CD4-positive, alpha-beta memory T cell (primary cell): ENCODE measurements around the gene PFKFB3. TPM values are rescaled to one million over a fixed set of nuclear protein-coding genes. Genes with fewer than 3 reads are reported as not detected.

Source experiments
- CTCF ChIA-PET: fragments of 350-600 bp; sonication (Branson Sonifier 250); formaldehyde crosslinking; loops from one replicate; lab custom pipeline; 2021; ENCODE audit warnings: inconsistent platforms; ENCODE audit not compliant: partially characterized antibody; lab: Charles Lee
- POLR2A ChIA-PET: fragments of 350-600 bp; sonication (Branson Sonifier 250); formaldehyde crosslinking; loops from one replicate; lab custom pipeline; 2021; ENCODE audit not compliant: partially characterized antibody; lab: Charles Lee
- DNase-seq, 5 donors: peaks; one replicate each; pipeline versions ENCODE4 v3.0.0 to v3.0.0-alpha.2; 2020 to 2022; ENCODE audit warnings: mixed read lengths in 1 of 5
- H3K27ac ChIP-seq: one replicate; pipeline ENCODE4 v1.7.0; 2013; ENCODE audit warnings: low read depth, low read length
- H3K27me3 ChIP-seq: 2 replicates; pipeline ENCODE4 v1.7.0; 2013; ENCODE audit warnings: mild to moderate bottlenecking, low read length, moderate library complexity; ENCODE audit not compliant: insufficient read depth
- H3K36me3 ChIP-seq: 2 replicates; pipeline ENCODE4 v1.7.0; 2013; ENCODE audit warnings: mild to moderate bottlenecking, low read length, moderate library complexity; ENCODE audit not compliant: insufficient read depth
- H3K4me1 ChIP-seq: 2 replicates; pipeline ENCODE4 v1.7.0; 2013; ENCODE audit warnings: mild to moderate bottlenecking, low read length, moderate library complexity; ENCODE audit not compliant: insufficient read depth
- H3K4me3 ChIP-seq, 2 donors: one replicate each; pipeline ENCODE4 v1.7.0; 2013; ENCODE audit warnings: low read length in 2 of 2, mild to moderate bottlenecking in 1 of 2
- H3K9me3 ChIP-seq, 2 donors: one replicate each; pipeline ENCODE4 v1.7.0; 2013; ENCODE audit warnings: low read length in 2 of 2, control low read depth in 1 of 2; ENCODE audit not compliant: control insufficient read depth in 1 of 2
- H3K27ac Mint-ChIP-seq, 7 donors: one replicate each; pipeline ENCODE4 v1.8.0; 2020 to 2021; ENCODE audit warnings: mixed read lengths in 7 of 7, mild to moderate bottlenecking in 6 of 7, inconsistent platforms in 3 of 7, moderate library complexity in 3 of 7
- H3K27me3 Mint-ChIP-seq, 2 donors: one replicate each; pipeline ENCODE4 v1.8.0; 2020 to 2021; ENCODE audit warnings: mixed read lengths in 2 of 2
- H3K36me3 Mint-ChIP-seq, 2 donors: one replicate each; pipeline ENCODE4 v1.8.0; 2020 to 2021; ENCODE audit warnings: mixed read lengths in 2 of 2, inconsistent platforms in 1 of 2, mild to moderate bottlenecking in 1 of 2
- H3K4me1 Mint-ChIP-seq, 4 donors: one replicate each; pipeline ENCODE4 v1.8.0; 2020 to 2021; ENCODE audit warnings: mixed read lengths in 4 of 4, mild to moderate bottlenecking in 1 of 4
- H3K4me3 Mint-ChIP-seq, 8 donors: one replicate each; pipeline ENCODE4 v1.8.0; 2020 to 2021; ENCODE audit warnings: mixed read lengths in 8 of 8, mild to moderate bottlenecking in 7 of 8, moderate library complexity in 6 of 8, inconsistent platforms in 3 of 8
- H3K9me3 Mint-ChIP-seq, 8 donors: one replicate each; pipeline ENCODE4 v1.8.0; 2020 to 2021; ENCODE audit warnings: mixed read lengths in 8 of 8, mild to moderate bottlenecking in 5 of 8, inconsistent platforms in 3 of 8, moderate library complexity in 1 of 8
- intact Hi-C: fragments of 100-400 bp; cut with micrococcal nuclease; formaldehyde crosslinking; loops from one replicate; pipeline ENCODE4 v1.15.1; 2023
- polyA plus RNA-seq, 2 donors: library from polyadenylated mRNA; unstranded; fragments of 300-500 nt; fragmentation: Illumina TruSeq; gene quantifications; one replicate each; pipeline ENCODE4 v1.2.3, GENCODE V29; 2021
- total RNA-seq, 2 experiments: library from RNA; stranded (reverse); gene quantifications; one replicate each; pipeline ENCODE4 v1.2.3, GENCODE V29; 2021

PFKFB3 gene
- total and polyA plus RNA-seq, 4 experiments from 2014 or later, result 11.8 to 67.1 (median 35.9) TPM

DNA sequence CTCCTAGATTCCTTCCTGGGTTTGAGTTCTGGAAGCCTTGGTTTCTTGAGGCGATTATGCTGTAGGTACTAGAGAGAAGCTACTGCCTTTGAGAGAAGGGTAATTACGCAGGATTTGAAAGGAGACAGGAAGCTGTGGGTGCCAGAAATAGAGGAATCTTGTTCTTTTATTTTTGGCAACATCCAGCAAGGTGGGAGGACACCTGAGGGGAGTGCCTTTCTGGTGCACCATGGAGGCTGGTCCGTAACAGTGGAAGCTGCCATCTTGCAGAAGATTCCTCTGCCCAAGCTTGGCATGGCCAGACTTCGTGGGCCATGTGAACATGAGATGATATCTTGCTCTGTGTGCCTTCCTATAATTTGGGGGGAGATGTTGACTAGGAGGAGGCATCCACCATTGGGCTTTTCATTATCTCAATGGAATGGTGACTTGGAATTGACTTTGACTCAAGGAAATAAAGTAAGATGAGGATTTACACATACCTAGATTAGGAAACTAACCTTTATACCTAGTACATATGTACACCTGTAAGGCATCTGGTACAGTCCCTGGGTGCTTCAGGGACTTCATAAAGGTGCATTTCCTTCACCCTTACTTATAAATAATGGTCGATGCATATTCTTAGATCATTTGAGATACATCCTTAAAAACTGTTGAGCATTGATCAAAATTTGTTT, 98.2 kb downstream of the PFKFB3 start:
- Mint-ChIP-seq H3K9me3 (no peaks in the 10 kb centered on the region), H3K27ac (peak overlapping the region; percentile 72 to 95 (median 91)), H3K36me3 (peaks cover 0 to 5% of the 10 kb centered on the region in 2 donors), H3K4me3 (peak overlapping the region in 7 of 8 donors; percentile 26 to 82 (median 65)), H3K4me1 (peaks cover 16 to 37% (median 26%) of the 10 kb centered on the region in 4 donors), H3K27me3 (no peaks in the 10 kb centered on the region)
- no peaks in the 10 kb centered on the region for H3K36me3 ChIP-seq
- no peaks in the 10 kb centered on the region for H3K27me3 ChIP-seq
- H3K4me3 ChIP-seq, result peak overlapping the region in 1 of 2 donors; percentile 28
- intact Hi-C loops, result loop anchor here (1.0 kb wide), 1 partner anchor 47 kb away; no protein-coding TSS in a partner anchor
- H3K9me3 ChIP-seq, result no peaks in the 10 kb centered on the region
- no peak for DNase-seq
- ChIA-PET POLR2A (interaction anchor here (0.9 to 2.2 kb wide), 8 partner anchors 9 to 106 kb away, joined by 4 to 15 read pairs (median 7); partner anchors contain the start of gene PFKFB3), CTCF (interaction anchor here (0.6 to 1.8 kb wide), 5 partner anchors 10 to 100 kb away, joined by 3 to 12 read pairs (median 5); partner anchors contain the start of gene PFKFB3)
- H3K4me1 ChIP-seq, result peaks cover 22% of the 10 kb centered on the region
- H3K27ac ChIP-seq, result peak overlapping the region; percentile 27

DNA sequence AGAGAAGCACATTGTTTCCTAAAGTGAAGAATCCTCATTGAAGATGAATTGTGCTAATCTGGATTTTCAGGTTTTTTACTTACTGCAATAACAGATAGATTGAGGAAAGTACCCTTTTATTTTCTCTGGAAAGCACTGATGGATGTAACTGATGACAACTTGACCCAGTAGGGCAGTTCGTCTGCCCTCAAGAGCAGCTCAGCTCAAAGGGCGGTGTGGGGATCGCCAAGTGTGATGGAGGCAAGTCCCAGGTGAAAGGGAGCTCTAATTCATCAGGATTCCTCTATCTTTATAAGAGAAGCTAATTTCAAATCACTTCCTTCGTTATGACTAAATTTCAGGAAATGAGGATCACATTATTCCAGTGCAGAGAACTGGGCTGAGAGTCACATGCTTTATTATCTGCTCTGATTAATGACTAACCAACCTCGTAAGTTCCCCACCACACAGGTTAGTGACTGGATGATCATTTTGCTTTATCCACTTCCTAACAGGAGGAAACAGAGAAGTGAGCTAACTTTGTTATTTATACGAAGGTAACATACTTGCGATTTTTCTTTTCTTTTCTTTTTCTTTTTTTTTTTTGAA, 98.8 kb downstream of the PFKFB3 start:
- no peaks in the 10 kb centered on the region for H3K9me3 ChIP-seq
- CTCF ChIA-PET, result interaction anchor here (1.1 to 1.8 kb wide), 4 partner anchors 11 to 151 kb away, joined by 3 to 12 read pairs (median 6); no protein-coding TSS in a partner anchor
- POLR2A ChIA-PET, result interaction anchor here (1.6 to 2.2 kb wide), 3 partner anchors 26 to 99 kb away, joined by 7 to 15 read pairs (median 11); partner anchors contain the start of gene PFKFB3
- H3K27me3 Mint-ChIP-seq, result no peaks in the 10 kb centered on the region
- no peaks in the 10 kb centered on the region for H3K36me3 ChIP-seq
- H3K36me3 Mint-ChIP-seq, result peaks cover 0 to 5% of the 10 kb centered on the region in 2 donors
- H3K4me1 ChIP-seq, result peaks cover 22% of the 10 kb centered on the region
- intact Hi-C loops, result no loop called here
- no peaks in the 10 kb centered on the region for H3K27me3 ChIP-seq
- no peak overlapping the region for H3K4me3 Mint-ChIP-seq
- peaks cover 15 to 36% (median 25%) of the 10 kb centered on the region in 4 donors for H3K4me1 Mint-ChIP-seq
- no peak overlapping the region for H3K27ac ChIP-seq
- no peak overlapping the region for H3K4me3 ChIP-seq
- peaks cover 0 to 1% (median 0%) of the 10 kb centered on the region in 8 donors for H3K9me3 Mint-ChIP-seq
- no peak overlapping the region for H3K27ac Mint-ChIP-seq
- DNase-seq, result no peak

Other genes starting within 250 kb of the PFKFB3 start
- 10 to 100 TPM; 11.1 to 14.7 TPM for gene IL15RA, start 225.4 kb upstream of the PFKFB3 start, total RNA-seq
- 10 to 100 TPM; 17.4 to 20.0 TPM for gene IL15RA, start 225.4 kb upstream of the PFKFB3 start, polyA plus RNA-seq
- 10 to 100 TPM; 15.1 to 17.1 TPM for gene IL2RA, start 140.6 kb upstream of the PFKFB3 start, total RNA-seq
- gene IL2RA, start 140.6 kb upstream of the PFKFB3 start, polyA plus RNA-seq, result 10 to 100 TPM; 23.7 to 29.9 TPM
- gene RBM17, start 113.9 kb upstream of the PFKFB3 start, total RNA-seq, result 100 to 1,000 TPM; 117 to 125 TPM
- gene RBM17, start 113.9 kb upstream of the PFKFB3 start, polyA plus RNA-seq, result 100 to 1,000 TPM in 1 of 2 donors, 10 to 100 TPM in 1; 46.3 to 104 TPM